Measurements from ENCODE around the gene PES1.
A peak's percentile ranks its signal among the peaks of the same experiment; 100 is the strongest.
"Not testable (repeated sequence)": the region's sequence is repeated elsewhere in the genome, so short reads cannot be mapped to it uniquely, and the experiment has no call there.

The PES1 gene

DNA sequence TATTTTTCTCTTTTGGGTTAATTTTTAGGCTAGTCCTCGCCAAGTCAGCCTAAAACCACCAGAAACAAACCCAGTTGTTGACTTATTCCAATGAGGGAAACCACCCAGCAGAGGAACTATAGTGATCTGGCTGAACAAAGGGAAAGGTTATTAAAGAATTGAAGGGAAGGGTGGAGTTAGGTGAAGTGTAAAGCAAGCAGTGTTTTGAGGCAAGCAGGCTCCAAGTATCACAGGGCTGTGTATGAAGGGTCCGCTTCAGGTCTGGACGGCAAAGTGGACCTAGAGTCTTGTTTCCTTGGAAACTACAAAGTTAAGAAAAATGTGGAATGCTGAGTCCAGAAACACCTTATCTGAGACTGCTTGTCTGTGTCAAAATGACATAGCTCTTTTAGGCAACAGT, 12.1 kb upstream of the PES1 start:
- no peaks in the 10 kb centered on the region for H3K27me3 Mint-ChIP-seq
- DNase-seq (ENCODE audit: low spot score in 2 of 2) = no peak
- ATAC-seq (ENCODE audit: low read depth) = no peak
- peaks cover 18% of the 10 kb centered on the region for H3K4me1 Mint-ChIP-seq
- H3K27ac Mint-ChIP-seq = no peak overlapping the region
- H3K9me3 Mint-ChIP-seq = no peaks in the 10 kb centered on the region
- no peaks in the 10 kb centered on the region for H3K36me3 Mint-ChIP-seq
- no peak overlapping the region for H3K4me3 Mint-ChIP-seq

DNA sequence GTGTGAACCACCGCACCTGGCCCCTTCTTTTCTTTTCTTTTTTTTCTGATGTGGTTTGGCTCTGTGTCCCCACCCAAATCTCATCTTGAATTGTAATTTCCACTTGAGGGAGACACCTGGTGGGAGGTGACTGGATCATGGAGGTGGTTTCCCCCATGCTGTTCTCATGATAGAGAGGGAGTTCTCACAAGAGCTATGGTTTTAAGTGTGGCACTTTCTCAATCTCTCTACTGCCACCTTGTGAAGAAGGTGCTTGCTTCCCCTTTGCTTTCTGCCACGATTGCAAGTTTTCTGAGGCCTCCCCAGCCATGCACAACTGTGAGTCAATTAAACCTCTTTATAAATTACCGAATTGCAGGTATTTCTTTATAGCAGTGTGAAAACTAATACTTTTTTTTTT, 10.3 kb upstream of the PES1 start:
- no peak overlapping the region for H3K4me3 Mint-ChIP-seq
- DNase-seq (ENCODE audit: low spot score in 2 of 2) (no peak), ATAC-seq (ENCODE audit: low read depth) (peak; percentile 61)
- peak overlapping the region; percentile 39 for H3K27ac Mint-ChIP-seq
- no peaks in the 10 kb centered on the region for H3K27me3 Mint-ChIP-seq
- no peaks in the 10 kb centered on the region for H3K9me3 Mint-ChIP-seq
- peaks cover 9% of the 10 kb centered on the region for H3K4me1 Mint-ChIP-seq
- no peaks in the 10 kb centered on the region for H3K36me3 Mint-ChIP-seq

DNA sequence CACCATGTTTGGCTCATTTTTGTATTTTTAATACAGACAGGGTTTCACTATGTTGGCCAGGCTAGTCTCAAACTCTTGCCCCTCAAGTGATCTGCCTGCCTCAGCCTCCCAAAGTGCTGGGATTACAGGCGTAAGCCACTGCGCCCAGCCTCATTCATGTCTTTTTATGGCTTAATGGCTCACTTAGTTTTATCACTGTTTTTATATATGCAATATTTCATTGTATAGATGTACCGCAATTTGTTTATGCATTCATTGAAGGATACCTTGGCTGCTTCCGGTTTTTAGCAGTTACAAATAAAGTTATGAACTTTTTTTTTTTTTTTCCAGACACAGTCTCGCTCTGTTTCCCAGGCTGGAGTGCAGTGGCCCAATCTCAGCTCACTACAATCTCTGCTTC, 9.8 kb upstream of the PES1 start:
- ATAC-seq (ENCODE audit: low read depth) = no peak
- peaks cover 7% of the 10 kb centered on the region for H3K4me1 Mint-ChIP-seq
- H3K9me3 Mint-ChIP-seq = no peaks in the 10 kb centered on the region
- no peaks in the 10 kb centered on the region for H3K27me3 Mint-ChIP-seq
- DNase-seq (ENCODE audit: low spot score in 2 of 2) = no peak
- H3K36me3 Mint-ChIP-seq = no peaks in the 10 kb centered on the region
- H3K27ac Mint-ChIP-seq = no peak overlapping the region
- H3K4me3 Mint-ChIP-seq = no peak overlapping the region

DNA sequence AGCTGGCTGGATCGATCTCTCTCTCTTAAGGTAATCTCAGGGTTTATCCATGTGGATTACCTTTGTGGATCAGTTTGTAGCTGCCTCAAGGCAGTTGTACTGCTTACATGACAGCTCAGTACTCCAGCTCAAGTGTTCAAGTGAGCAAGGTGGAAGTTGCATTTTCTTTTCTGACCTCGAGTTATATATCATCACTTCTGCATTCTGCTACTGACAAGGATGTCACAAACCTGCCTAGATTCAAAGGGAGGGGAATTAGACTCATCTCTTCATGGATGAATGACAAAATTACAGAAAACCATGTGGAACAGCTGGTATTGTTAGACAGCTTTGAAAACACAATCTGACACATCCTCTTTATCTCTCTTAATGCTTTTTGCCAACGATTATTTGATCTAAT, 9.2 kb upstream of the PES1 start:
- H3K9me3 Mint-ChIP-seq = no peaks in the 10 kb centered on the region
- no peaks in the 10 kb centered on the region for H3K27me3 Mint-ChIP-seq
- H3K4me1 Mint-ChIP-seq = peaks cover 7% of the 10 kb centered on the region
- no peaks in the 10 kb centered on the region for H3K36me3 Mint-ChIP-seq
- no peak overlapping the region for H3K4me3 Mint-ChIP-seq
- no peak for DNase-seq (ENCODE audit: low spot score in 2 of 2)
- no peak overlapping the region for H3K27ac Mint-ChIP-seq
- peak; percentile 42 for ATAC-seq (ENCODE audit: low read depth)

DNA sequence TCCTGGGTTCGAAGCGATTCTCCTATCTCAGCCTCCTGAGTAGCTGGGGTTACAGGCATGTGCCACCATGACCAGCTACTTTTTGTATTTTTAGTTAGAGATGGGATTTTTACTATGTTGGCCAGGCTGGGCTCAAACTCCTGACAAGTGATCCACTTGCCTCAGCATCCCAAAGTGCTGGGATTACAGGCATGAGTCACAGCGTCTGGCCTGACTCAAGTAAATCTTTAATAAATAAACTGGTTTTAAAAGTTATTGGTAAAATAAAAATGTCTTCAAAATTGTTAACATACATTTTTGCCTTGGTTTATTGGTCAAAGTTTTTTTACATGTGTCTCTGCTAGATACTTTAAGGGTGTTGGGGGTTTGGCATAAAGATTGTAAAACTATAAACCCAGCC, 7.3 kb upstream of the PES1 start:
- peaks cover 2% of the 10 kb centered on the region for H3K4me1 Mint-ChIP-seq
- no peak overlapping the region for H3K27ac Mint-ChIP-seq
- no peak overlapping the region for H3K4me3 Mint-ChIP-seq
- H3K36me3 Mint-ChIP-seq = no peaks in the 10 kb centered on the region
- no peaks in the 10 kb centered on the region for H3K9me3 Mint-ChIP-seq
- H3K27me3 Mint-ChIP-seq = no peaks in the 10 kb centered on the region
- DNase-seq (ENCODE audit: low spot score in 2 of 2) (no peak), ATAC-seq (ENCODE audit: low read depth) (no peak)

DNA sequence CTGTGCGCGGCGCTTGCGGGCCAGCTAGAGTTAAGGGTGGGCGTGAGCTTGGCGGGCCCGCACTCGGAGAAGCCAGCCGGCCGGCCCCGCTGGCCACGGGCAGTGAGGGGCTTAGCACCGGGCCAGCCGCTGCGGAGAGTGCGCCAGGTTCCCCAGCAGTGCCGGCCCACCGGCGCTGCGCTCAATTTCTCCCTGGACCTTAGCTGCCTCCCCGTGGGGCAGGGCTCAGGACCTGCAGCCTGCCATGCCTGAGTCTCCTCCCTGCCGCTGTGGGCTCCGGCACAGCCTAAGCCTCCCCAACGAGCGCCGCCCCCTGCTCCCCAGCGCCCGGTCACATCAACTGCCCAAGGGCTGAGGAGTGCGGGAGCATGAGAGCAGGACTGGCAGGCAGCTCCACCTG, 5.2 kb upstream of the PES1 start:
- no peak for DNase-seq (ENCODE audit: low spot score in 2 of 2)
- Mint-ChIP-seq H3K27me3 (no peaks in the 10 kb centered on the region), H3K36me3 (no peaks in the 10 kb centered on the region), H3K4me1 (peaks cover under 1% of the 10 kb centered on the region), H3K27ac (no peak overlapping the region), H3K9me3 (no peaks in the 10 kb centered on the region), H3K4me3 (no peak overlapping the region)
- no peak for ATAC-seq (ENCODE audit: low read depth)

DNA sequence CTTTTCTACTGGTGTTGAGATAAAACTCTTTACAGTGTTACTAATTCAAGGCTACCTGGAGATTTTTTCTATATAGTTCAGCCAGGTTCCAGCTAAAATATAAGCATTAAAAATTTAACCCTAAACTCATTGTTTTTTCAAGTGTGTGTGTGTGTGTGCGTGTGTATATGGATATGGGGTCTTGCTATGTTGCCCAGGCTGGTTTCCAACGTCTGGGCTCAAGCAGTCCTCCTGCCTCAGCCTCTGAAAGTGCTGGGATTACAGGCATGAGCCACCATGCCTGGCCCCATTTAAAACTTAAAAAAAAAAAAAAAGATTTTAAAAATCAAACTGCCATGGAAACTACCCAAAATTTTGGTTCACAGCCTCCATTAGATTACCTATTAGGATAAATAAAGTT, 4.5 kb upstream of the PES1 start:
- Mint-ChIP-seq H3K27ac (no peak overlapping the region), H3K4me1 (no peaks in the 10 kb centered on the region), H3K4me3 (no peak overlapping the region), H3K27me3 (no peaks in the 10 kb centered on the region), H3K36me3 (no peaks in the 10 kb centered on the region), H3K9me3 (no peaks in the 10 kb centered on the region)
- DNase-seq (ENCODE audit: low spot score in 2 of 2) = no peak
- ATAC-seq (ENCODE audit: low read depth) = no peak

DNA sequence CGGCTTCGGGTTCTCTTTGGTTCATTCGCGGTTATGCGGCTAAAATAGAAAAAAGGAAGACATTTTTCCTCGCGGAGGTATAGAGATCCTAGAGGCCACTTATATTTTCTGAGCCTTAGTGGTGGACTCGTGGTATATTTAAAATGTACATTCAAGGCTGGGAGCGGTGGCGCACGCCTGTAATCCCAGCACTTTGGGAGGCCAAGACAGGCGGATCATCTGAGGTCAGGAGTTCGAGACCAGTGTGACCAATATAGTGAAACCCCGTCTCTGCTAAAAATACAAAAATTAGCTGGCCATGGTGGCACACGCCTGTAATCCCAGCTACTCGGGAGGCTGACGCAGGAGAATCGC, 627 bp upstream of the PES1 start:
- H3K27me3 Mint-ChIP-seq; ATAC-seq (ENCODE audit: low read depth); H3K27ac Mint-ChIP-seq; DNase-seq (ENCODE audit: low spot score in 2 of 2); H3K4me3 Mint-ChIP-seq; H3K4me1 Mint-ChIP-seq; H3K9me3 Mint-ChIP-seq: not testable (repeated sequence)
- H3K36me3 Mint-ChIP-seq = peaks cover 10% of the 10 kb centered on the region

DNA sequence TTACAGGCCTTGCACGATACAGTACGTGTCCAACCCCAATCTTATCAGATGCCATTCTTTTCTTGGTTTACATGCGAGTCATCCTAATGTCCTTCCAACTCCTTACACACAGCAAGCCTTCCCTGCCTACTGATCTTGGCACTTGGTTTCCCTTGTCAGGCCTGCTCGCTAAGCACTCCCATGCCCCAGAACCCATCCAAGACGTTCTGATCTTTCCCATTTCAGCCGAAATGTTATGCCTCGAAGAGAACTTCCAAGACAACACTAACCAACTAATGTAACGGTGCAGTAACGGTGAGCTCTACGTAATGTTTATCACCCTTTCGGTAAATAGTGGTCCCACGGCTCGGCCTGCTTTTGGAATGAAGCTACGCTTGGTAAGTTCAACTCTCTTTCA, 521 bp downstream of the PES1 start:
- Mint-ChIP-seq H3K27me3 (no peaks in the 10 kb centered on the region), H3K4me1 (no peaks in the 10 kb centered on the region), H3K36me3 (peaks cover 21% of the 10 kb centered on the region), H3K27ac (no peak overlapping the region), H3K4me3 (no peak overlapping the region), H3K9me3 (no peaks in the 10 kb centered on the region)
- no peak for DNase-seq (ENCODE audit: low spot score in 2 of 2)
- no peak for ATAC-seq (ENCODE audit: low read depth)

DNA sequence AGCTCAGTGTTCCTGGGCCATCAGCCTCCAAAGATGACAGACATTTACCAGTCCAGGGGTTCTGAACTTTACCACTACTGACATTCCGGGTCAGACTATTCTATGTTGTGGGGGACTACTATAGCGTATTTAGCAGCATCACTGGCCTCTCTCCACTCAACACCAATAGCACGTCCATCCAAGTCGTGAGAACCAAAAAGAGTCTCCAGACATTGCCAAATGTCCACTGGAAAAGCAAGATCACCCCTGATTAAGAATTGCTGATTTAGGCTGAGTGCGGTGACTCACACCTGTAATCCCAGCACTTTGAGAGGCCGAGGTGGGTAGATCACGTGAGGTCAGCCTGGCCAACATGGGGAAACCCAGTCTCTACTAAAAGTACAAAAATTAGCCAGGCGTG, 5.3 kb downstream of the PES1 start:
- no peaks in the 10 kb centered on the region for H3K9me3 Mint-ChIP-seq
- no peak for DNase-seq (ENCODE audit: low spot score in 2 of 2)
- peaks cover 38% of the 10 kb centered on the region for H3K36me3 Mint-ChIP-seq
- H3K4me3 Mint-ChIP-seq = no peak overlapping the region
- no peaks in the 10 kb centered on the region for H3K27me3 Mint-ChIP-seq
- H3K27ac Mint-ChIP-seq = no peak overlapping the region
- ATAC-seq (ENCODE audit: low read depth) = no peak
- no peaks in the 10 kb centered on the region for H3K4me1 Mint-ChIP-seq

DNA sequence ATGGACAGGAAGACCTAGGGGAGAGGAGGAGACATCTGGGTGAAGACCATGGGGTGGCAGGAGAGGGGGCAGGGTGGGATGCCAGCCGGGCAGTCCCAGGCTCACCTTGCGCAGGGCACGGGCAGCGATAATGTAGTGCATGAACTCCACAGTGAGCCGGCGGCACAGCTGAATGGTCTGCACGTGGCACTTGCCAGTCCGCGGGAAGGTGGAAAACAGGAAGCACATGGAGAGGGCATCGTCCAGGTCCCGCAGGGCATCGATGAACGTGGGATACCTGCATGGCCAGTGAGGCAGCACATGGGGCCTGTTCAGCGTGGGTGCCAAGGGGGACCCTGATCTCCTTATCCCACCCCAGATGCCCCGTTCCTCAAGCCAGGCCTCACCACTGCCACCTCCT, 7.3 kb downstream of the PES1 start:
- Mint-ChIP-seq H3K36me3 (peaks cover 54% of the 10 kb centered on the region), H3K4me3 (no peak overlapping the region), H3K9me3 (no peaks in the 10 kb centered on the region), H3K27me3 (no peaks in the 10 kb centered on the region), H3K27ac (no peak overlapping the region), H3K4me1 (no peaks in the 10 kb centered on the region)
- no peak for DNase-seq (ENCODE audit: low spot score in 2 of 2)
- ATAC-seq (ENCODE audit: low read depth) = no peak

DNA sequence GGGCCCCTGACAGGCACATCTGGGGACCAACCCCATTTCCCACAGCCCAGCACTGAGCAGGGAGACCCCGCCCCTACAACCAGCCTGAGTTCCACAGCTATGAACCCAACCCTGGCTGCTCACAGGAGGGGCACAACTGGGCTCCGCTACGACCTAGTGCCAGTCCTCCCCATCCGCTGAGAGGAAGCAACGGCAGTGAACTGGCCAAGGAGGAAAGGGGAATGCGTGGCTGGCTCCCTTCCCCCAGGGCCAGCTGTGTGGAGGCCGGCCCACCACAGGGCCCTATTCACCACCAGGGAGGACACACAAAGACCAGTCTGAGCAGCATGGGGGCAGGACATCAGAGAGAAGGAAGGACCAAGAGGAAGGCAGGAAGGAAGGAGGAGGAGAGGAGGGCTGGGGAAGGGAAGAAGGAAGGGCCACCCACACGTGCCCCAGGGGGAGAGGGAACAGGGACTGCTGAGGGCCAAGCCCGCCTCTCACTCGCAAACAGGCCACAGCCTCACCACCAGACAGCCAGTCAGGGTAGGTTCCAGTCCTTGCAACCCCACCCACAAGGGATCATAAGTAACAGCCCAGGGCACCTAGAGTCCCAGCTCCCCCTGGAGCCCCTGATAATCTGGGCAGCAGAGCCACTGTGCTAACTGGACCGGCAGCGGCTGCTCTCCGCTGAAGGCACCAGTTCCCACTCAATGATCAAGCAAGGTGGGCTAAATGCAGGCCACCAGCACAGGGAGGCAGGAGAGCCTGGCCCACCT, 8.7 kb downstream of the PES1 start:
- no peak for ATAC-seq (ENCODE audit: low read depth)
- DNase-seq (ENCODE audit: low spot score in 2 of 2) = no peak
- Mint-ChIP-seq H3K36me3 (peaks cover 57% of the 10 kb centered on the region), H3K4me1 (no peaks in the 10 kb centered on the region), H3K9me3 (no peaks in the 10 kb centered on the region), H3K4me3 (no peak overlapping the region), H3K27ac (no peak overlapping the region), H3K27me3 (no peaks in the 10 kb centered on the region)

DNA sequence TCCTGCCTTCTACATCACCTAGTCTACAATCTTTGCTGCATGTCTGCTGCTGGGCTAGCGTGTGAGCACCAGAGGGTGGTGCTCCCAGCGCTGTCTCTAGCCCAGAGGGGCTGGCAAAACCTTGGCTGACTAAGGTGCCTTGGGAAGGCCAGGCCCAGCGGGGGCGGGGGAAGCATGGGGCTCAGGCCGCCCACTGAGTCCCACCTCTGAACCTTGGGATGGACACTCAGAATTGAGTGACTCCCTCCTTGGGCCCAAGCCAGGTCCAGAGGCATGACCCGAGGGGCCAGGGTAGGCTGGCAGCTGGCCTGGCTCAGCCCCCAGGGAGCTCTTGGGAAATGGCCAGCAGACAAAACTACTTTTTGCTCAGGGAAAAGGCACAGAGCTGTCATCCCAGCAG, 9.7 kb downstream of the PES1 start:
- Mint-ChIP-seq H3K27ac (no peak overlapping the region), H3K27me3 (no peaks in the 10 kb centered on the region), H3K4me1 (no peaks in the 10 kb centered on the region), H3K9me3 (no peaks in the 10 kb centered on the region), H3K36me3 (peaks cover 57% of the 10 kb centered on the region), H3K4me3 (no peak overlapping the region)
- DNase-seq (ENCODE audit: low spot score in 2 of 2) (no peak), ATAC-seq (ENCODE audit: low read depth) (no peak)

DNA sequence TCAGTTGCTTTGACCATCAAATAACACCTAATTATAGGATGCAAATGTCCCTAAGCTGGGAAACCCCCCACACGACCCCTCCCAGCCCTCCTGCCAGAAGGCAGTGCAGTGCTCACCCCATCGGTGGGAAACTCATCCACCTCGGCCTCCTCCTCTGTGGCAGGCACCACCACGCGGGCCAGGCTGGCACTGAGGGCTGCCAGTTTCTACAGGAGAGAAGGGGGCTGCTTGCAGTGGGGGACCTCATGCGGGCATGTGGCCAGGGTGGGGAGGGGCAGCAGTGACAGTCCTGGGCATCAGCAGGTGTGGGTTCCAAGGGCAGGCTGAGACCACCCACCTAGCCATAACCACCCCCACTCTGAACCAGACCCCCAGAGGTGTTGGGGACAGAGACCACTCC, 10.8 kb downstream of the PES1 start:
- H3K36me3 Mint-ChIP-seq = peaks cover 58% of the 10 kb centered on the region
- H3K4me1 Mint-ChIP-seq = no peaks in the 10 kb centered on the region
- no peak overlapping the region for H3K27ac Mint-ChIP-seq
- H3K9me3 Mint-ChIP-seq = no peaks in the 10 kb centered on the region
- DNase-seq (ENCODE audit: low spot score in 2 of 2) = no peak
- no peak for ATAC-seq (ENCODE audit: low read depth)
- no peaks in the 10 kb centered on the region for H3K27me3 Mint-ChIP-seq
- no peak overlapping the region for H3K4me3 Mint-ChIP-seq

DNA sequence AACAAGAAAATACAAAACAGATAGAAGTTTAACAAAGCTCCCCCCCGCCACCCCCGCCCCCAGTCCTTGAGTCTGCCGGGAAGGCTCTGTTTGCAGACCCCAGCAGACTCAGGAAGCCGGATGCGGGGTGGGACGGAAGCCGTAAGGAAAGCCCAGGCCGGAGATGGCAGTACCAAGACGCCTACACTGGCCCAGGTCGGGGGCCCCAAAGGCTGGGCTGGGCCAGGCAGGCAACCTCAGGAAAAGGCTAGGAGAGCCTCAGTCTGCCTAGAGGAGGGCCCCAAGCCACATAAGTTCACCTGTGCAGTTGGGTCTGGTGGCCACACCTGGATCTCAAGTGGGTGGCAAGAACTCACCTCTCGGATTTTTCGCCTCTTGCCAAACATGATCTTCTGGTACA, 13.2 kb downstream of the PES1 start:
- H3K27ac Mint-ChIP-seq = no peak overlapping the region
- H3K27me3 Mint-ChIP-seq = no peaks in the 10 kb centered on the region
- DNase-seq (ENCODE audit: low spot score in 2 of 2) (no peak), ATAC-seq (ENCODE audit: low read depth) (no peak)
- no peaks in the 10 kb centered on the region for H3K9me3 Mint-ChIP-seq
- peaks cover 57% of the 10 kb centered on the region for H3K36me3 Mint-ChIP-seq
- H3K4me1 Mint-ChIP-seq = no peaks in the 10 kb centered on the region
- no peak overlapping the region for H3K4me3 Mint-ChIP-seq

All from memory B cell (primary cell).